Measurements from ENCODE around the gene CCDC9.
"Not testable (repeated sequence)": the region's sequence is repeated elsewhere in the genome, so short reads cannot be mapped to it uniquely, and the experiment has no call there.

The CCDC9 gene

DNA sequence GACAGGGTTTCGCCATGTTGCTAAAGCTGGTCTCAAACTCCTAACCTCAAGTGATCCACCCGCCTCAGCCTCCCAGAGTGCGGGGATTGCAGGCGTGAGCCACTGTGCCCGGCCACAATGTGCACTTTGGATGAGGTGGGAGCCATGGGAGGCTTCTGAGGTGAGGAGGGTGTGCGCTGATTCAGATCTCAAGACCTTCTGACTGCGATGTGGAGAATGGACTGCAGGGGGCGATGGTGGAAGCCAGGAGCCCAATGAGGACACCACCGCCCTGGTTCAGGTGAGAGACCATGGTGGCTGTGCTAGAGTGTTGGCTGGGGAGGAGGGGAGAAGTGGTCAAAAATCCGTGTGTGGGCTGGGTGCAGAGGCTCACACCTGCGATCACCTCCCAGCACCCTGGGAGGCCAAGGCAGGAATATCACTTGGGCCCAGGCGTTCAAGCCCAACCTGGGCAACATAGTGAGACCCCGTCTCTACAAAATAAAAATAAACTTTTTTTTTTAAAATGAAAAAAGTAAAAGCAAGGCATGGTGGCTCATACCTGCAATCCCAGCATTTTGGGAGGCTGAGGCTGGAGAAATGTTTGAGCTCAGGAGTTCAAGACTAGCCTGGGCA is 24.0 kb downstream of the CCDC9 start:
- no peak for TF ChIP-seq POLR2A (IDR thresholded peaks at IDR 0.05; ENCODE audit: extremely low read depth, insufficient read length)
- TF ChIP-seq CTCF (IDR thresholded peaks at IDR 0.05; ENCODE audit: low read depth, low read length): peak; percentile 96
- H3K4me3 ChIP-seq (ENCODE audit: low read depth, low read length): no peak overlapping the region
- peak; percentile 82 for DNase-seq (ENCODE audit: low read depth)

- DNase-seq (ENCODE audit: low read depth): no peak
- TF ChIP-seq CTCF (IDR thresholded peaks at IDR 0.05; ENCODE audit: low read depth, low read length) (no peak), MAX (IDR thresholded peaks at IDR 0.05; ENCODE audit: low read depth, low read length) (no peak), POLR2A (IDR thresholded peaks at IDR 0.05; ENCODE audit: extremely low read depth, insufficient read length) (no peak), MYC (IDR thresholded peaks at IDR 0.05; ENCODE audit: low read depth, low read length) (no peak)
- no peak overlapping the region for H3K4me3 ChIP-seq (ENCODE audit: low read depth, low read length)
Measured at GRCh38 chr19:47283405-47284059, 27.2 kb downstream of the CCDC9 start.

DNA sequence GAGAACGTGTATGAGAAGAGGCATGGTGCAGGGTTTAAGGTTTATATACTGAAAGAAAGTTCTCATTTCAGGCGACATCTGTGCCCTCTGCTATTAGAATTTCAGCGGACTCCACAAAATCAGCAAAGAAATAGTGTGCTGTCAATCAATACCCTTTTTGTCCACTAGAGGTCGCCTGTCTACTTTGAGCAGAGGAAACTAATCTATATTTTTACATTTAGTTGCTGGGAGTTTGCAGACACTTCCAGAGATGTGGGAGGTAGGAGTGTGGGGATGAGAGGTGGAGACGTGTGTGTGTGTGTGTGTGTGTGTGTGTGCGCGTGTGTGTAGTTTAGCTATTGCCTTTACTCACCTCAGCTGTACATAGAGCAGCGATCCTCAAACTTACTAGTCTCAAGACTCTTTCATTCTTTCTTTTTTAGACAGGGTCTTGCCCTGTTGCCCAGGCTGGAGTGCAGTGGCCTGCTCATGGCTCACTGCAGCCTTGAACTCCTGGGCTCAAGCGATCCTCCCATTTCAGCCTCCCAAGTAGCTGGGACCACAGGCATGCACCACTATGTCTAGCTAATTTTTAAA is 28.1 kb downstream of the CCDC9 start:
- TF ChIP-seq CTCF (IDR thresholded peaks at IDR 0.05; ENCODE audit: low read depth, low read length) (peak; percentile 99), POLR2A (IDR thresholded peaks at IDR 0.05; ENCODE audit: extremely low read depth, insufficient read length) (no peak), MYC (IDR thresholded peaks at IDR 0.05; ENCODE audit: low read depth, low read length) (no peak), MAX (IDR thresholded peaks at IDR 0.05; ENCODE audit: low read depth, low read length) (no peak)
- no peak overlapping the region for H3K4me3 ChIP-seq (ENCODE audit: low read depth, low read length)
- peak; percentile 91 for DNase-seq (ENCODE audit: low read depth)

- DNase-seq (ENCODE audit: low read depth): peak; percentile 96
- no peak for TF ChIP-seq MAX (IDR thresholded peaks at IDR 0.05; ENCODE audit: low read depth, low read length)
- TF ChIP-seq CTCF (IDR thresholded peaks at IDR 0.05; ENCODE audit: low read depth, low read length): peak; percentile 99
- H3K4me3 ChIP-seq (ENCODE audit: low read depth, low read length): no peak overlapping the region
Measured at GRCh38 chr19:47296036-47296435, 39.7 kb downstream of the CCDC9 start.

DNA sequence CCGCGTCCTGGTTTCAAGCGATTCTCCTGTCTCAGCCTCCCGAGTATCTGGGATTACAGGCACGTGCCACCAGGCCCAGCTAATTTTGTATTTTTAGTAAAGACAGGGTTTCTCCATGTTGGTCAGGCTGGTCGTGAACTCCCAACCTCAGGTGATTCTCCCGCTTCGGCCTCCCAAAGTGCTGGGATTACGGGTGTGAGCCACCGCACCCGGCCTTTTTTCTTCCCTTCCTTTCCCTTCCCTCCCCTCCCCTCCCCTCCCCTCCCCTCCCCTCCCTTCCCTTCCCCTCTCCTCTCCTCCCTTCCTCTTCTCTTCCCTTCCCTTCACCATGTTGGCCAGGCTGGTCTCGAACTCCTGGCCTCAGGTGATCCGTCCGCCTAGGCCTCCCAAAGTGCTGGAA is 44.5 kb downstream of the CCDC9 start:
- DNase-seq (ENCODE audit: low read depth); H3K4me3 ChIP-seq (ENCODE audit: low read depth, low read length): not testable (repeated sequence)

DNA sequence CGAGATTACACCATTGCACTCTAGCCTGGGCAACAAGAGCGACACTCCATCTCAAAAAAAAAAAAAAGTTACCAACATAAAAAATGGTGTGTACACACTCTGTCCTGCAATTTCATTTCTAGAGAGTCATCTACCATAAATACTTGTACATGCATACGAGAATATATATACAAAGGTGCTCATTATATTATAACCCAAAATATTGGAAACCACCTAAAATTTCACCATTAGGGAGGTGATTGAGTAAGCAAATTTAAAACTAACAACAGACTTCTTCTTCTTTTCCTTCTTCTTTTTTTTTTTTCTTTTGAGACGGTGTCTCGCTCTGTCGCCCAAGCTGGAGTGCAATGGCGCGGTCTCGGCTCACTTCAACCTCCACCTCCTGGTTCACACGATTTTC is 45.9 kb downstream of the CCDC9 start:
- DNase-seq (ENCODE audit: low read depth): no peak
- TF ChIP-seq MYC (IDR thresholded peaks at IDR 0.05; ENCODE audit: low read depth, low read length) (no peak), POLR2A (IDR thresholded peaks at IDR 0.05; ENCODE audit: extremely low read depth, insufficient read length) (no peak), CTCF (IDR thresholded peaks at IDR 0.05; ENCODE audit: low read depth, low read length) (no peak), MAX (IDR thresholded peaks at IDR 0.05; ENCODE audit: low read depth, low read length) (no peak)
- H3K4me3 ChIP-seq (ENCODE audit: low read depth, low read length): no peak overlapping the region

Data from NB4 (cell line).